T-cell (primary cell): ENCODE results near the gene BTBD8. TPM values are rescaled to one million over a fixed set of nuclear protein-coding genes. Genes with fewer than 3 reads are reported as not detected.

ENCODE experiments used
- ATAC-seq, 4 experiments: fragments of 200-7000 bp in 3 of 4; fragments of 150-1000 bp in 1 of 4; cut with Tn5 transposase; replicated peaks in 1 of 4; 1 replicate in 3 of 4; 2 replicates in 1 of 4; pipeline ENCODE4 v1.10.0; 2021; ENCODE audit warnings: moderate library complexity in 3 of 4, mild to moderate bottlenecking in 2 of 4, moderate number of reproducible peaks in 1 of 4
- CTCF ChIA-PET, 2 donors: fragments of 300-600 bp; sonication (Branson Sonifier 250); formaldehyde crosslinking; loops; one replicate each; lab custom pipeline; 2022; ENCODE audit warnings: antibody characterized with exemption in 2 of 2; lab: Charles Lee
- POLR2A ChIA-PET, 2 donors: fragments of 300-600 bp; sonication (Branson Sonifier 250); formaldehyde crosslinking; loops; one replicate each; lab custom pipeline; 2022; ENCODE audit warnings: antibody characterized with exemption in 2 of 2; lab: Charles Lee
- DNase-seq, 35 experiments: peaks; one replicate each; pipeline versions ENCODE4 v3.0.0 to v3.0.0-alpha.2; 2013 to 2023
- H3K27ac ChIP-seq: one replicate; pipeline ENCODE4 v1.5.1; 2013; ENCODE audit warnings: low read length
- H3K27me3 ChIP-seq, 2 experiments: replicated peaks in 1 of 2; 1 replicate in 1 of 2; 2 replicates in 1 of 2; pipeline versions ENCODE4 v1.6.1 to v1.7.0; 2013; ENCODE audit warnings: low read length in 1 of 2, mixed read lengths in 1 of 2; ENCODE audit not compliant: control insufficient read depth in 2 of 2, insufficient read depth in 2 of 2; ENCODE audit errors: extremely low read depth in 1 of 2
- H3K36me3 ChIP-seq, 2 donors: 1 replicate in 1 of 2; 2 replicates in 1 of 2; pipeline versions ENCODE4 v1.6.1 to v1.7.0; 2013; ENCODE audit warnings: low read length in 1 of 2; ENCODE audit not compliant: control insufficient read depth in 2 of 2, insufficient read depth in 1 of 2; ENCODE audit errors: extremely low read depth in 1 of 2
- H3K4me1 ChIP-seq, 2 experiments: 1 replicate in 1 of 2; 2 replicates in 1 of 2; pipeline versions ENCODE4 v1.6.1 to v1.7.0; 2013; ENCODE audit warnings: low read length in 2 of 2, mixed read lengths in 1 of 2; ENCODE audit not compliant: insufficient read depth in 2 of 2, control insufficient read depth in 1 of 2; ENCODE audit errors: extremely low read depth in 1 of 2
- H3K4me3 ChIP-seq, 2 donors: 1 replicate in 1 of 2; 2 replicates in 1 of 2; pipeline versions ENCODE4 v1.5.1 to v1.7.0; 2013; ENCODE audit warnings: mild to moderate bottlenecking in 2 of 2, low read length in 1 of 2, moderate library complexity in 1 of 2; ENCODE audit not compliant: control insufficient read depth in 1 of 2; ENCODE audit errors: extremely low read depth in 1 of 2
- H3K9me3 ChIP-seq: 2 replicates; pipeline ENCODE4 v1.7.0; 2013
- H3K27ac Mint-ChIP-seq, 2 donors: one replicate each; pipeline ENCODE4 v1.8.0; 2020 to 2021; ENCODE audit warnings: mild to moderate bottlenecking in 2 of 2, mixed read lengths in 2 of 2
- H3K27me3 Mint-ChIP-seq, 2 donors: one replicate each; pipeline ENCODE4 v1.8.0; 2021 to 2022; ENCODE audit warnings: mixed read lengths in 2 of 2
- H3K36me3 Mint-ChIP-seq: one replicate; pipeline ENCODE4 v1.8.0; 2021; ENCODE audit warnings: mixed read lengths
- H3K4me1 Mint-ChIP-seq, 3 donors: one replicate each; pipeline ENCODE4 v1.8.0; 2020 to 2022; ENCODE audit warnings: mixed read lengths in 3 of 3, mild to moderate bottlenecking in 1 of 3
- H3K4me3 Mint-ChIP-seq, 3 donors: one replicate each; pipeline ENCODE4 v1.8.0; 2020 to 2022; ENCODE audit warnings: mild to moderate bottlenecking in 3 of 3, mixed read lengths in 3 of 3, moderate library complexity in 3 of 3
- H3K9me3 Mint-ChIP-seq, 3 donors: one replicate each; pipeline ENCODE4 v1.8.0; 2020 to 2022; ENCODE audit warnings: mixed read lengths in 3 of 3
- WGBS: methylation state at CpG from one replicate; pipeline ENCODE4 v1.1.5; 2013; ENCODE audit warnings: missing lambda C conversion rate; ENCODE audit not compliant: insufficient coverage; 5-methylcytosine and 5-hydroxymethylcytosine counted together
- total RNA-seq, 35 experiments: library from RNA in 6 of 35; stranded (reverse) in 6 of 35; fragments of 120-200 nt in 1 of 35; gene quantifications; one replicate each; pipeline versions ENCODE4 v1.2.1 to v1.2.4 and lab custom pipeline; 2013 to 2026

The BTBD8 gene
- total RNA-seq, 5 donors from 2014 or later (not counting 1 experiment from before 2014, with no cell fraction given) = 3.9 to 6.2 (median 5.3) TPM

- no peaks in the 10 kb centered on the region for H3K36me3 Mint-ChIP-seq
- H3K27me3 Mint-ChIP-seq = no peaks in the 10 kb centered on the region
- Histone ChIP-seq H3K4me3 (no peak overlapping the region), H3K27me3 (peaks cover 0 to 3% of the 10 kb centered on the region in 2 experiments), H3K9me3 (no peaks in the 10 kb centered on the region), H3K4me1 (no peaks in the 10 kb centered on the region), H3K27ac (no peak overlapping the region), H3K36me3 (no peaks in the 10 kb centered on the region)
- POLR2A ChIA-PET = interaction anchor here in 1 of 2 donors (0.5 kb wide), 1 partner anchor 127 kb away, joined by 4 read pairs; no protein-coding TSS in a partner anchor
- no peak overlapping the region for H3K4me3 Mint-ChIP-seq
- H3K4me1 Mint-ChIP-seq = no peaks in the 10 kb centered on the region
- no peak overlapping the region for H3K27ac Mint-ChIP-seq
- DNase-seq = no peak
- no peak for ATAC-seq
- CTCF ChIA-PET = interaction anchor here (0.5 kb wide), 2 partner anchors 528 to 1089 kb away, joined by 4 to 6 read pairs; no protein-coding TSS in a partner anchor
- no peaks in the 10 kb centered on the region for H3K9me3 Mint-ChIP-seq
These were observed 138.9 kb downstream of the BTBD8 start for GRCh38 chr1:92219028-92219427.

GRCh38 chr1:92228401-92228800, 148.3 kb downstream of the BTBD8 start:
- no peak overlapping the region for H3K27ac Mint-ChIP-seq
- CTCF ChIA-PET = no interaction called here
- no CpG with 5 or more reads among the region's 3 CpGs for WGBS
- peaks cover 0 to 9% of the 10 kb centered on the region in 2 donors for H3K27me3 Mint-ChIP-seq
- ATAC-seq (no peak), DNase-seq (no peak)
- H3K27me3 ChIP-seq = no peaks in the 10 kb centered on the region
- H3K27ac ChIP-seq = no peak overlapping the region
- H3K4me3 ChIP-seq = no peak overlapping the region
- no peaks in the 10 kb centered on the region for H3K36me3 Mint-ChIP-seq
- no peaks in the 10 kb centered on the region for H3K4me1 Mint-ChIP-seq
- POLR2A ChIA-PET = no interaction called here
- H3K4me3 Mint-ChIP-seq = no peak overlapping the region
- no peaks in the 10 kb centered on the region for H3K4me1 ChIP-seq
- no peaks in the 10 kb centered on the region for H3K9me3 Mint-ChIP-seq
- H3K36me3 ChIP-seq = no peaks in the 10 kb centered on the region
- no peaks in the 10 kb centered on the region for H3K9me3 ChIP-seq

- no peaks in the 10 kb centered on the region for H3K4me1 ChIP-seq
- no peak overlapping the region for H3K4me3 ChIP-seq
- peaks cover 0 to 10% of the 10 kb centered on the region in 2 donors for H3K27me3 Mint-ChIP-seq
- no peaks in the 10 kb centered on the region for H3K9me3 Mint-ChIP-seq
- no peak overlapping the region for H3K27ac ChIP-seq
- H3K27ac Mint-ChIP-seq = no peak overlapping the region
- H3K27me3 ChIP-seq = no peaks in the 10 kb centered on the region
- no peaks in the 10 kb centered on the region for H3K4me1 Mint-ChIP-seq
- no peak overlapping the region for H3K4me3 Mint-ChIP-seq
- no CpG with 5 or more reads among the region's 1 CpG for WGBS
- no peaks in the 10 kb centered on the region for H3K36me3 ChIP-seq
- no peak for ATAC-seq
- ChIA-PET POLR2A (interaction anchor here (0.5 to 0.6 kb wide), 2 partner anchors 380 to 472 kb away, joined by 3 read pairs; no protein-coding TSS in a partner anchor), CTCF (interaction anchor here in 1 of 2 donors (0.5 kb wide), 1 partner anchor 102 kb away, joined by 5 read pairs; no protein-coding TSS in a partner anchor)
- no peaks in the 10 kb centered on the region for H3K36me3 Mint-ChIP-seq
- H3K9me3 ChIP-seq = no peaks in the 10 kb centered on the region
- no peak for DNase-seq
These were observed 150.6 kb downstream of the BTBD8 start for GRCh38 chr1:92230736-92231135.

Other genes starting within 250 kb of the BTBD8 start
- gene TGFBR3, start 194.2 kb upstream of the BTBD8 start, total RNA-seq = 10 to 100 TPM; 17.5 to 65.4 (median 36.4) TPM
- not detected for gene BRDT, start 130.9 kb upstream of the BTBD8 start, total RNA-seq
- under 1 TPM in 3 of 5 donors, not detected in 2; 0.26 to 0.95 (median 0.33) TPM for gene EPHX4, start 50.4 kb upstream of the BTBD8 start, total RNA-seq
- not detected for gene SETSIP, start 4.9 kb upstream of the BTBD8 start, total RNA-seq
- gene C1orf146, start 137.6 kb downstream of the BTBD8 start, total RNA-seq = not detected
- gene GLMN, start 218.6 kb downstream of the BTBD8 start, total RNA-seq = 10 to 100 TPM in 4 of 5 donors, 1 to 10 TPM in 1; 9.8 to 15.0 (median 11.1) TPM
- gene RPAP2, start 218.7 kb downstream of the BTBD8 start, total RNA-seq = 10 to 100 TPM; 24.7 to 31.7 (median 29.9) TPM